T-helper 1 cell treated with Interleukin-12 subunit alpha and Interleukin-12 subunit beta and Interleukin-4 antibody, amounts not matched to agents 30 μg/mL and 1 μg/mL, for 36 hours (primary cell): ENCODE data around the gene FRMPD4.

Experiments used
- H3K27ac Mint-ChIP-seq: one replicate; pipeline ENCODE4 v1.8.0; 2021; ENCODE audit warnings: mild to moderate bottlenecking, mixed read lengths
- H3K27me3 Mint-ChIP-seq: one replicate; pipeline ENCODE4 v1.8.0; 2021; ENCODE audit warnings: low read depth, mixed read lengths
- H3K36me3 Mint-ChIP-seq: one replicate; pipeline ENCODE4 v1.8.0; 2021; ENCODE audit warnings: low read depth, mixed read lengths
- H3K4me1 Mint-ChIP-seq: one replicate; pipeline ENCODE4 v1.8.0; 2021; ENCODE audit warnings: low read depth, mixed read lengths
- H3K4me3 Mint-ChIP-seq: one replicate; pipeline ENCODE4 v1.8.0; 2021; ENCODE audit warnings: mild to moderate bottlenecking, moderate library complexity, mixed read lengths
- H3K9me3 Mint-ChIP-seq: one replicate; pipeline ENCODE4 v1.8.0; 2021; ENCODE audit warnings: mixed read lengths

Gene FRMPD4

DNA sequence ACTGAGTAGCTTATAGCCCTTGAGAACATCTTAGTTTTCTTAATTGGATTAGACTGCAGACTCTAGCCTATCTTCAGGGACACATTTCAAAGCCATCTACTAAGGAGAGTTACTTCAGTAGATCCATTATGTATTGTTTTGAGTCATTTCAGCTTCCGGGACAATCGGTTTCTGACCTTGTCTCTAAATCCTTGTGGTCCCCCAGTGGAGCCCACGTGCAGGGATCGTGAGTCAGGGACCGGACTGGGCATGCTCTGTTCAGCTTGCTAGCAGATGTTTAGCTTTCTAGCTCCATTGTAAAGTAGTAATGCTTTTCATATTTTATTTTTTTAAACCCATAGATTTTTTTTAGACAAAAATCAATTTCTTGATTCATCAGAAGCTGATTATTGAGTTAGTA lies 441.0 kb downstream of the FRMPD4 start:
- Mint-ChIP-seq H3K27me3 (no peaks in the 10 kb centered on the region), H3K27ac (no peak overlapping the region), H3K36me3 (no peaks in the 10 kb centered on the region), H3K4me1 (no peaks in the 10 kb centered on the region), H3K9me3 (no peaks in the 10 kb centered on the region), H3K4me3 (no peak overlapping the region)

GRCh38 chrX:12580548-12580947 lies 442.3 kb downstream of the FRMPD4 start:
- no peaks in the 10 kb centered on the region for H3K4me1 Mint-ChIP-seq
- no peaks in the 10 kb centered on the region for H3K27me3 Mint-ChIP-seq
- no peak overlapping the region for H3K27ac Mint-ChIP-seq
- H3K9me3 Mint-ChIP-seq, result no peaks in the 10 kb centered on the region
- H3K4me3 Mint-ChIP-seq, result no peak overlapping the region
- no peaks in the 10 kb centered on the region for H3K36me3 Mint-ChIP-seq

DNA sequence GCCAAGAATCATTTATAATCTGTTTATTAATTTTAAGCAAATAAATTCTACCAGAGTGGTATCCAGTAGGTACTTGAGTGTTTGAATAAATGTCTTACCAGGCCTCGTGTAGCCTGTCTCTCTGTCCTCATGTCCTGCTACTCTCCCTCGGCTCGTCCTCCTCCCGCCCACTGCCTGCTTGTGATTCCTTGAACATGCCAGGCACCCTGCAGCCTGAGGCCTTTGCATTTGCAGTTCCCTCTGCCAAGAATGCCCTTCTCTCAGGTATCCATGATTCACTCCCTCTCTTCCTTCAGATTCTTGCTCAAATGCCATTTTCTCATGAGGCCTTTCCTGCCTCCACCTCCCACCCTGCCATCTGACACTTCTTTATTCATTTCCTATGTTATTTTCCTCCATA lies 443.3 kb downstream of the FRMPD4 start:
- H3K27me3 Mint-ChIP-seq, result no peaks in the 10 kb centered on the region
- H3K36me3 Mint-ChIP-seq, result no peaks in the 10 kb centered on the region
- H3K4me1 Mint-ChIP-seq, result no peaks in the 10 kb centered on the region
- no peak overlapping the region for H3K4me3 Mint-ChIP-seq
- no peak overlapping the region for H3K27ac Mint-ChIP-seq
- no peaks in the 10 kb centered on the region for H3K9me3 Mint-ChIP-seq

DNA sequence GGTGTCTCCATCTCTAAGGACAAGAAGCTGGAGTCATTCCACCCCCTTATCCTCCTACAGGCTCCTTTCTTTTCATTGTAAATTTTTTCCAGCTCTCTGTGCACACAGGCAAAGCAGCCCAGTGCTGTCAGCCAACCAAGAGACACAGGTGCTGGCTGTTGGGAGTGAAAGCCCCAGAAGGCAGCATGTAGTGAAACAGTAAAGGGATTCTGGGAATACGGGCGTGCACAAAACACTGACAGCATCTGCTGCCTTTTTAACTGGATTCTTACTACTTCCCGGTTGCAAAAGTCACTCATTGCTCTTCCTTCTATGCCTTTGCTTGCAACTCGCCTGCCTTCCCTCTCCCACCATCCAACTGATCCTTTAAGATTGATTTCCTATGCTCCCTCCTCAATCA lies 444.4 kb downstream of the FRMPD4 start:
- H3K4me1 Mint-ChIP-seq, result no peaks in the 10 kb centered on the region
- no peaks in the 10 kb centered on the region for H3K9me3 Mint-ChIP-seq
- no peak overlapping the region for H3K27ac Mint-ChIP-seq
- no peaks in the 10 kb centered on the region for H3K27me3 Mint-ChIP-seq
- no peak overlapping the region for H3K4me3 Mint-ChIP-seq
- H3K36me3 Mint-ChIP-seq, result no peaks in the 10 kb centered on the region

DNA sequence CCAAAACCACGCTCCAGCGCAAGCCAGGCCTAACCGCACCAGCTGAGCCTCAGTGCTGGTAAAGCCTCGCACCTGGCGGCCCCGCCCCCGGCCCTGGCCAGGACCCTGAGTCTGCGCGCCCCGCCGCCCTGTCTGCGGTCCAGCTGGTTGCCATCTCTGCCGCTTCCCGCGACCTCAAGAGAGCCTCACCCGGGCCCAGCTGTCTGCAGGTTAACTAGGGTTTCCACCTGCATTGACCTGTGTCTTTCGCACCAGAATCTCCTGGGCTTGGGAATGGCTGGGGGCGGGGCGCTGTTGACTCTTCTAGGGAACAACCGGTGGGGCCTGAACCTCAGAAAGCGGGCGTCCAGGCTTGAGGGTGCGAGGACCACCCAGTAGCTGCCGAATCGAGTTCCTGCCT lies 445.3 kb downstream of the FRMPD4 start:
- Mint-ChIP-seq H3K36me3 (no peaks in the 10 kb centered on the region), H3K27ac (no peak overlapping the region), H3K9me3 (no peaks in the 10 kb centered on the region), H3K4me3 (no peak overlapping the region), H3K27me3 (no peaks in the 10 kb centered on the region), H3K4me1 (no peaks in the 10 kb centered on the region)

- Mint-ChIP-seq H3K4me1 (no peaks in the 10 kb centered on the region), H3K9me3 (no peaks in the 10 kb centered on the region), H3K27me3 (no peaks in the 10 kb centered on the region), H3K36me3 (no peaks in the 10 kb centered on the region), H3K4me3 (no peak overlapping the region), H3K27ac (no peak overlapping the region)
These were observed 457.4 kb downstream of the FRMPD4 start for GRCh38 chrX:12595720-12596119.

DNA sequence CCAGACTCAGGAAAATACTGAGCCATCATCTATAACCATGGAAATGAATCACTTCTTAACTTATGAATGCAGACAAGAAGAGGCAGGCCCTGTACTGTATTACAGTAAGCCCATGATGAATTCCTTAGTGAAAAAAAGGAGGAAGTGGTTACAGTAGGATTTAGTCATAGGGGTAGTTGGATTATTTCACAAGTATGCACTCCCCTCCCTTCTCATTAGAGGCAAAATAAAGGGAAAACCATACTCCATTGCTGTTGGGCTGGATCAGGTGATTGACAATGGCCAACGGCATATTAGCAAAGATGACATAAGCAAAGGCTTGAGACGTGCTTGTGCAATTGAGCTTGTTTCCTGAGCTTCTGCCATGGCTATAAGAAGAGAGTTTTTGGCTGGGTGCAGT lies 471.8 kb downstream of the FRMPD4 start:
- H3K36me3 Mint-ChIP-seq, result no peaks in the 10 kb centered on the region
- H3K4me1 Mint-ChIP-seq, result no peaks in the 10 kb centered on the region
- no peaks in the 10 kb centered on the region for H3K9me3 Mint-ChIP-seq
- H3K27ac Mint-ChIP-seq, result no peak overlapping the region
- no peak overlapping the region for H3K4me3 Mint-ChIP-seq
- no peaks in the 10 kb centered on the region for H3K27me3 Mint-ChIP-seq

DNA sequence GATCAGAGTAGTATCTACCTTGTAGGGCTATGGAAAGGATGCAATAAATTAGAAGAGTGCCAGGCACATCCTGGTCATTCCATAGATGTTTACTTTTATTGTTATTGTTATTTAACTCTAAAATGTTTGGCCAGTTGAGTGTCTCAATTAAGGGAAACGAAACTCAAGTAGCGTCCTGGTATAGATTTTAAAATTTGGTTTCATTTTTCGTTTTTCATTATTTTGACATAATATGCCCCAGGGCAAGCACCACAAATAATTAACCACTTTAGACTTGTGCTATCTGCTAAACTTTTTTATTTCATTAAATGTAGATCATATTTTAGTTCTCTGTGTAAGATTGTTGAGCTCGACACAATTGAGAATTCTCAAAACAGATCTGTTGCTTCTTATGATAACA lies 473.2 kb downstream of the FRMPD4 start:
- no peaks in the 10 kb centered on the region for H3K9me3 Mint-ChIP-seq
- no peaks in the 10 kb centered on the region for H3K4me1 Mint-ChIP-seq

DNA sequence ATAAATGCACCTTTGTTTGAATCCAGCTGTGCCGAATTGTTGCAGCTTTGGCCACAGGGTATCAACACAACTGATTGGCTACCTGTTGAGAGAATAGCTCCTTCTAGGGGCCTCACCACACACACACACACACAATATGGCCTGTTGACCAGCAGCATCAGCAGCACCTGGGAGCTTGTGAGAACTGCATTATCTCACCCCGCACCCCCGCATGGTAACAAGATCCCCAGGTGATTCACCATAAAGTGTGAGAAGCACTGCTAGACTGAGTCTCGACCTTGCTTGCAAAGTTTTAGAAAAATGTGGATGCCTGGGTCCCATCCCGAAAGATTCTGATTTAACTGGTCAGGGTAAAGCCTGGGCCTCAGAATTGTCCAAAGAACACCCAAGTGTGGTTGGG lies 476.0 kb downstream of the FRMPD4 start:
- Mint-ChIP-seq H3K27me3 (no peaks in the 10 kb centered on the region), H3K4me3 (no peak overlapping the region), H3K4me1 (no peaks in the 10 kb centered on the region), H3K27ac (no peak overlapping the region), H3K36me3 (no peaks in the 10 kb centered on the region), H3K9me3 (no peaks in the 10 kb centered on the region)

More for the DNA sequence above, 473.2 kb downstream of the FRMPD4 start:
- Mint-ChIP-seq H3K27me3 (no peaks in the 10 kb centered on the region), H3K27ac (no peak overlapping the region), H3K4me3 (no peak overlapping the region), H3K36me3 (no peaks in the 10 kb centered on the region)

DNA sequence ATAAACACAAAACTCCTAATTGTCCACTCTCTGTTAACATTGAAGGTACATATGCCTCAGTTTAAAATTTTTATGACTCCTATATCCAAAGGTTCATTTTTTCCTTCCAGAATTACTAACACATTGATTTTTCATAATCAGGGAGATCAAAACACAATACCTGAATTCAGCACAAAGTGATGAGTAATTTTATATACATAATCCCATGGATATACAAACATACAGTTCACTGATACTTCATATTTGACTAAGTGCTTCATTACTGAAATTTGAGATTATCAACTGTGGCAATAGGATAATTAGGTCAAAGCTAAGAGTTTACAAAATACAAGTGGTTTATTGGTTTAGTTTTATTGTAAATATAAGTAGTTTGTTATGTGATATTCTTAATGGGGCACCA lies 476.8 kb downstream of the FRMPD4 start:
- H3K27me3 Mint-ChIP-seq, result no peaks in the 10 kb centered on the region
- no peak overlapping the region for H3K4me3 Mint-ChIP-seq
- H3K4me1 Mint-ChIP-seq, result no peaks in the 10 kb centered on the region
- H3K9me3 Mint-ChIP-seq, result no peaks in the 10 kb centered on the region
- no peak overlapping the region for H3K27ac Mint-ChIP-seq
- H3K36me3 Mint-ChIP-seq, result no peaks in the 10 kb centered on the region

GRCh38 chrX:12617241-12617640 lies 479.0 kb downstream of the FRMPD4 start:
- Mint-ChIP-seq H3K27me3 (no peaks in the 10 kb centered on the region), H3K4me1 (no peaks in the 10 kb centered on the region), H3K4me3 (no peak overlapping the region), H3K9me3 (no peaks in the 10 kb centered on the region), H3K36me3 (no peaks in the 10 kb centered on the region), H3K27ac (no peak overlapping the region)

DNA sequence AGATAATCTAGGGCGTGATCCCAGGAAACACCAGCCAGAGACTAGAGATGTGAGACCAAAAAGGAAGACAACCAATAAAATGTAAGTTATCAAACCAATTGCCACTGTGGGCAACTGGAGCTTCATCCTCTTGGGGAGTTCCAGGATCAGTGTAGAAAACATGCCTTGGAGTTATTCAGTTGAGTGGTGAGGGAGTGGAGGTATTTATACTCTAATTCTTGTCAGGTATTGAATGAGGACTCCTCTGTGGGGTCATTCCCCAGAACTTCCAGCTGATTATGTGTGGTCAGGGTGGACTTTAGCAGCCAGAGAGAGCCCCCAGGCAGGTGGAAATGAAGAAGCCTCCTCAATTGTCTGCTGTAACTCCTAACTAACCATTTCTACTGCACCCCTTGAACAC lies 509.0 kb downstream of the FRMPD4 start:
- H3K36me3 Mint-ChIP-seq, result no peaks in the 10 kb centered on the region
- peaks cover 5% of the 10 kb centered on the region for H3K27me3 Mint-ChIP-seq
- H3K4me3 Mint-ChIP-seq, result no peak overlapping the region
- no peaks in the 10 kb centered on the region for H3K9me3 Mint-ChIP-seq
- H3K27ac Mint-ChIP-seq, result no peak overlapping the region
- no peaks in the 10 kb centered on the region for H3K4me1 Mint-ChIP-seq

- H3K36me3 Mint-ChIP-seq, result no peaks in the 10 kb centered on the region
These were observed 510.7 kb downstream of the FRMPD4 start for GRCh38 chrX:12648995-12649394.

GRCh38 chrX:12657433-12657832 lies 519.2 kb downstream of the FRMPD4 start:
- Mint-ChIP-seq H3K27ac (no peak overlapping the region), H3K4me3 (no peak overlapping the region), H3K27me3 (no peaks in the 10 kb centered on the region), H3K4me1 (peaks cover 7% of the 10 kb centered on the region), H3K36me3 (no peaks in the 10 kb centered on the region), H3K9me3 (peaks cover 3% of the 10 kb centered on the region)

More at GRCh38 chrX:12648995-12649394, 510.7 kb downstream of the FRMPD4 start:
- Mint-ChIP-seq H3K4me1 (no peaks in the 10 kb centered on the region), H3K9me3 (no peaks in the 10 kb centered on the region), H3K4me3 (no peak overlapping the region), H3K27me3 (peaks cover 5% of the 10 kb centered on the region), H3K27ac (no peak overlapping the region)

GRCh38 chrX:12657881-12658280 lies 519.6 kb downstream of the FRMPD4 start:
- Mint-ChIP-seq H3K9me3 (peaks cover 3% of the 10 kb centered on the region), H3K27ac (no peak overlapping the region), H3K36me3 (no peaks in the 10 kb centered on the region)

DNA sequence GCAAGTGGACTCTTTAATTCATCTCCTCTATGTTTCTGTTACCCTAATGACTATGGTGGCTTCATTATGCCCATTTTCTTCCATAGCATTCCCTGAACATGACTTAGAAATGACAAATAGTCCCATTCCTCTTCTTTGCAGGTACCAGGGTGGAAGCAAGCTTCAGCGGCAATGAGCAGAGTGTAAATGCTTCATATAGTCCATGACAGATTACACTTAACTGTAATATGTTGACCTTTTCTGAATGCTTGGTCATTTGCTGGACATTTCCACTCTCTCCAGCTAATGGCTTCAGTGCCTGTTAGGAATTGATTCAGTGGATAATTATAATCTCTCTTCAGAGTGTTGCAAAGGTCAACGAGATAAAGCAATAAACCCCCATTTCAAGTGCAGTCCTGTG lies 523.2 kb downstream of the FRMPD4 start:
- no peak overlapping the region for H3K4me3 Mint-ChIP-seq
- H3K4me1 Mint-ChIP-seq, result peaks cover 7% of the 10 kb centered on the region
- H3K27ac Mint-ChIP-seq, result no peak overlapping the region
- no peaks in the 10 kb centered on the region for H3K36me3 Mint-ChIP-seq
- peaks cover 5% of the 10 kb centered on the region for H3K9me3 Mint-ChIP-seq
- no peaks in the 10 kb centered on the region for H3K27me3 Mint-ChIP-seq

More at GRCh38 chrX:12657881-12658280, 519.6 kb downstream of the FRMPD4 start:
- H3K4me1 Mint-ChIP-seq, result peaks cover 7% of the 10 kb centered on the region
- no peak overlapping the region for H3K4me3 Mint-ChIP-seq
- H3K27me3 Mint-ChIP-seq, result no peaks in the 10 kb centered on the region
